GM10266 (cell line): ENCODE measurements around the gene PIP4K2C.
A peak's percentile ranks its signal among the peaks of the same experiment; 100 is the strongest.

Experiments
- DNase-seq: peaks from one replicate; pipeline ENCODE4 v3.0.0; 2012; ENCODE audit errors: extremely low spot score
- TF ChIP-seq, protein P1 (sequence below): IDR thresholded peaks from 2 replicates; pipeline ENCODE4 v1.5.1; 2012; ENCODE audit warnings: mild to moderate bottlenecking, low read depth; ENCODE audit not compliant: control insufficient read depth, insufficient read depth; ENCODE audit errors: missing control alignments

PIP4K2C gene

DNA sequence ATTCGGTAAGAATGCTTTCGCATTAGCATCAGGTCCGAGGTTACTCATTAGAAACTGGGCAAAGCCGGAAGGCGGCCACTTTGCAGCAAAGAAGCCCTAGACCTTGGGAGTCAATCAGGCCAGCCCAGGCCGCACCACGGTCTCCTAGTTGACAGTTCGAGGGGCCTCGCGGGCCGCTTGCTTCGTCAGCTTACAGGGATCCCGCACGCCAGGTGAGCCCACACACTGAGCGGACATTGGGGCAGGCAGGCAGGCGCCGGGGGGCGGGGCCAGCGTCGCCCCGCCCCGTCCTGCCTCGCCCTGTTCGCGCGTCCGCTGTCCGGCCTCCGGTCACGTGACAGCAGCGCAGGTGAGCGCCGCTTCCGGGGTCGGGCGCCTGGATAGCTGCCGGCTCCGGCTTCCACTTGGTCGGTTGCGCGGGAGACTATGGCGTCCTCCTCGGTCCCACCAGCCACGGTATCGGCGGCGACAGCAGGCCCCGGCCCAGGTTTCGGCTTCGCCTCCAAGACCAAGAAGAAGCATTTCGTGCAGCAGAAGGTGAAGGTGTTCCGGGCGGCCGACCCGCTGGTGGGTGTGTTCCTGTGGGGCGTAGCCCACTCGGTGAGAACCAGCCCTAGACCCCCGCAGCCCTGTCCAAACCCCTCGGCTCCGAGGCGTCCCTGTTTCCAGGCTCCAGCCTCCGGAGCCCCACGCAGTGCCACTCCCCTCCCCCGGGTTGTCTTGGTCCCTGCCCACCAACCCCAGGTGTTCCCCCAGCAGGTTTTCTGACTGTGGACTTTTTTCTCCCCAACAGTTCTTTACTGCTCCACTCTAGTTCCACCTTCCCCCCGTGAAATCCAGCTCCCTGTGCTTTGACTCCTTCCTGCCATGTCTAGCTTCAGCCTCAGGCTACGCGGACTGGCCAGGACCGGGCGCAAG is at the start of gene PIP4K2C:
Gene PIP4K2C, plus strand, starts transcription at position 329 of the 918 bp plus-strand sequence. Its CDS starts 98 bp downstream, at position 427.
- peak; percentile 94 for DNase-seq

DNA sequence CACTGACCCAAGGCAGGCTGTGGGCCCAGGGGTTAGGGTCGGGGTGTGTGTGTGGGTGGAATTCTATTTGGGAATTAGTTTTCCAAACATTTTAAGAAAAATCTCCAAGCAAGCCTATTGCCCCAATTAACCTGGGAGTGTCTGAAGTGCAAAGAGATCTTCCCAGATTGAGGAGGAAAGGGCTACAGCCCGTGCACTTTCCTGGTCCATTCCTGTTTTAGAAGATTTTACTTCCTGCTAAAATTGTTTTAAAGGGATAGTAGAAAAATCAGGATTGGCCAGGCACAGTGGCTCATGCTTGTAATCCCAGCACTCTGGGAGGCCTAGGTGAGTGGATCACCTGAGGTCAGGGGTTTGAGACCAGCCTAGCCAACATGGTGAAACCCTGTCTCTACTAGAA is 49.3 kb upstream of the PIP4K2C start:
- TF ChIP-seq, protein P1, sequence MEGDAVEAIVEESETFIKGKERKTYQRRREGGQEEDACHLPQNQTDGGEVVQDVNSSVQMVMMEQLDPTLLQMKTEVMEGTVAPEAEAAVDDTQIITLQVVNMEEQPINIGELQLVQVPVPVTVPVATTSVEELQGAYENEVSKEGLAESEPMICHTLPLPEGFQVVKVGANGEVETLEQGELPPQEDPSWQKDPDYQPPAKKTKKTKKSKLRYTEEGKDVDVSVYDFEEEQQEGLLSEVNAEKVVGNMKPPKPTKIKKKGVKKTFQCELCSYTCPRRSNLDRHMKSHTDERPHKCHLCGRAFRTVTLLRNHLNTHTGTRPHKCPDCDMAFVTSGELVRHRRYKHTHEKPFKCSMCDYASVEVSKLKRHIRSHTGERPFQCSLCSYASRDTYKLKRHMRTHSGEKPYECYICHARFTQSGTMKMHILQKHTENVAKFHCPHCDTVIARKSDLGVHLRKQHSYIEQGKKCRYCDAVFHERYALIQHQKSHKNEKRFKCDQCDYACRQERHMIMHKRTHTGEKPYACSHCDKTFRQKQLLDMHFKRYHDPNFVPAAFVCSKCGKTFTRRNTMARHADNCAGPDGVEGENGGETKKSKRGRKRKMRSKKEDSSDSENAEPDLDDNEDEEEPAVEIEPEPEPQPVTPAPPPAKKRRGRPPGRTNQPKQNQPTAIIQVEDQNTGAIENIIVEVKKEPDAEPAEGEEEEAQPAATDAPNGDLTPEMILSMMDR = no peak
- no peak for DNase-seq

More for the DNA sequence above, at the start of gene PIP4K2C:
- TF ChIP-seq, protein P1 = no peak

DNA sequence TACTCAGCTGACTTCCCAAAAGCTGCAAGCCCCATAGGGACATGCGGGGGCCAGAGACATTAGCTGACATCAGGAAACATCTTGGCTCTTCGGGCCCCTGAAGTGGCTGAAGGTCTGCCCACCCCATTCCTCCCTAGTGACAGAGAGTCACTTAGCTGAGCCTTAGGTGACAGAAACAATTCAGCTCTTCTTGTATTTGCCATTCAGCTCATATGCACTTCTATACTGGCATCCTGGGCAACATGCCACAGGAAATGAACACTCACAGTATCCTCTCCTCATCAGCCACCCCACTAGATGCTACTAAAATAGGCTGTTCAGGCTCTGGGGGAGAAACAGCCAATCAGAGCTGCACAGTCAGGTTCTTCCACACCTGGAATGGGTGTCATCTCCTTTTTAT is 47.4 kb upstream of the PIP4K2C start:
- TF ChIP-seq, protein P1 = no peak
- DNase-seq = no peak

DNA sequence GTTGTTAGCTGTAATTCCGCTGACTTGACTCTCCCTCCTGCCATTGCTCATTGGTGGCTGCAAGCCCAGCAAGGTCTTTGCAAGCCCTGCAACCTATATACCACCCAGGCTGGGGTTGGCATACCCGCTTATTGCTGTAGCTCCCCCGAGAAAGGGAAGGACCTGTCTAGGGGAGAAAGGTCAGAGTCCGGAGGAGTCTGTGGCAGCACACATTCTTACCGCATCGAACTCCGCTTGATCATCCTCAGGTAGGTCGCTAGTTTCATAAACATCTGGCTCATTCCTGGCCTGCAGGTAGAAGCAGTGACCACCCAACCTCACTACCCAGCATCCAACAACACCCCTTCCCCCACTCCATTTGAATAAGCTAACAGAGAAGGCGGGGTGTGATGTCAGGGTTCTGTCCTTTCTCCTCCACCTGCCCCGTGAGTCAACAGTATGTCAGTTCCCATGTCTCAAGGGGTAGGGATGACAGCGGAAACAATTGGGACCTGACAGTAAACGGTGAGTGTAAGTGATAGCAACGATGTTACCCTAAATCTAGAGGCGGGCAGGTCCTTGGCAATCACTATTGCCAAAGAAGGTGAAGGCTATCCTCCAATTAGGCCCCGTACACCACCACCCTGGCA is 45.1 kb upstream of the PIP4K2C start:
- DNase-seq = no peak

DNA sequence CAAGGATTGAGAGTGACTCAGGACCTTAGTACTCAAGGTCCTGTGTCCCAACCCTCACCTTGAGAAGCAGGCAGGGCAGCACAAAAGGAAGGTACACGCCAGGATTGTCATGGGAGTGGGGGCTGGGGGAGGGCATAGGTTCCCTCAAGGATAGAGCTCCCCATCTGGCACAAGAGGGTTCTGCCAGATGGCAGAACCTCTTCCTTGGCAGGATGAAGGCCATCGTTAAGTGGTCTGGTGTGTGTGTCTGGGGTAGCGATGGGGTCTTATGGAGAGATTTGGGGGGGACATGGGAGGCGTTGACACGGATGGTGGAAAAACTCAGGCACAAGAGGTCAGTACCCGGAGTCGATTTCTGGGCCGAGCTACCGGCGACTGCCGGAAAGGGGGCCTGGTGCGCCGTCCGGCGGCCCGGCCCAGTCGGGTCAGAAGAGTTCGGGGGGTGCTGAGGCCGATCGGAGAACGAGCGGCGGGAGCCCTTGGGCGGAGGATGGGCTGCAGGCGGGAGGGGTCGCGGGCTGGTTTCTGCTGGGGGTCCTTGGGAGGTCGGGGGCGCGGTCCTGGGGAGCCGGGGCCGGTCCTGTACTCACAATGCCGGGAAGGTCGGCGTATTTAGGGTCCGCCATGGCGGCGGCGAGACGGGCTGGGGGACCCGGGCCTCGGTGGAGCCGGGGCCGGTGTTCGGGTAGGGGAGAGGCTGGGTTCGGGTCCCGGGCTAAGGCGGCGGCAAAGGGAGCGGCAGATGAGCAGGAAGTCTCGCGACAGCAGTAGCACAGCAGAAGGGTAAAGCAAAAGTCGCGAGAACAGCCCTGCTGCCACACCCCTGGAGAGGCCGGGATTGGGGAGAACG is 44.3 kb upstream of the PIP4K2C start, which contains the start of gene DCTN2:
Gene DCTN2, minus strand, starts transcription at position 755 of the 850 bp plus-strand sequence. Its CDS starts 129 bp downstream, at position 626.
- DNase-seq = peak; percentile 99
- TF ChIP-seq, protein P1 = peak; percentile 8

More for the DNA sequence above, 45.1 kb upstream of the PIP4K2C start:
- TF ChIP-seq, protein P1 = no peak

DNA sequence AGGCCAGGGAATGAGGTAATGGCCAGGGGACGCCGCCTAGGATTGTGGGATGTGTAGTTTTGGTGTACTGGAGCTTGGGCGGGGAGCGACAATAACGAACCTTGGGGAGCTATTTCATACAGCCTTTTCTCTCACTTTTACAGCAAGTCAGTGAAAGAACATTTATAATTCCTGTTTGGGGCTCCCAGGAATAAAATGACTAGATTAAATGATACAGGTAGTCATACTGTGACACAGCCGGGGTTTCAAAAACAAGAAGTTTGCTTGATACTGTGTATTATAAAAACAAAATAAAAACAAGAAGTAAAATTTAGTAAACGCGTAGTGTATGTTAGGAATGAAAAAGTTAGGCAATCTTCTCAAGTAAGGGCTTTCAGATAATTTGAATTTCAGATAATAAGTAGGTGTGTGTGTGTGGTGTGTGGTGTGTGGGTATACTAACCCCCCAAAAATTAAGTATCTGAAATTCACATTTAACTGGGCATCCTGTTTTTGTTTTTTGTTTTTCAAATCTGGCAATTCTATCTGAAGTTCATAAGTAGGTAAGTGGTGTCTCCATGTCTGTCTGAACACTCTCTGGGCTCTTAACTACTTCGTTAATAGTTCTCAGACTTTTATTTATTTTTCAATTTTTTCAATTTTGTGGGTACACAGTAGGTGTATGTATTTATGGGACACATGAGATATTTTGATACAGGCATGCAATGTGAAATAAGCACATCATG is 43.5 kb upstream of the PIP4K2C start:
- TF ChIP-seq, protein P1 = no peak
- no peak for DNase-seq
